Calu3 (cell line): ENCODE results near the gene MPZL1. TPM values are rescaled to one million over a fixed set of nuclear protein-coding genes. Genes with fewer than 3 reads are reported as not detected.

Source experiments
- BruUV-seq: library from RNA; stranded (reverse); fragments of 400-500 nt; replicated peaks from 2 replicates; lab custom pipeline; 2021; lab: Mats Ljungman, UMichigan
- CTCF ChIA-PET: fragments of 300-600 bp; sonication (Branson Sonifier 250); formaldehyde crosslinking; loops from one replicate; lab custom pipeline; 2022; ENCODE audit warnings: antibody characterized with exemption; lab: Charles Lee
- DNase-seq: peaks from one replicate; pipeline ENCODE4 v3.0.0; 2022
- H3K27ac Mint-ChIP-seq: one replicate; pipeline ENCODE4 v1.8.0; 2022; ENCODE audit warnings: mixed read lengths; ENCODE audit not compliant: unreplicated experiment
- H3K27me3 Mint-ChIP-seq: one replicate; pipeline ENCODE4 v1.8.0; 2022; ENCODE audit warnings: mixed read lengths; ENCODE audit not compliant: unreplicated experiment
- H3K36me3 Mint-ChIP-seq: one replicate; pipeline ENCODE4 v1.8.0; 2022; ENCODE audit warnings: mild to moderate bottlenecking, moderate library complexity, mixed read lengths; ENCODE audit not compliant: insufficient read depth, unreplicated experiment
- H3K4me1 Mint-ChIP-seq: one replicate; pipeline ENCODE4 v1.8.0; 2022; ENCODE audit warnings: mild to moderate bottlenecking, low read depth, mixed read lengths; ENCODE audit not compliant: unreplicated experiment
- H3K4me3 Mint-ChIP-seq: one replicate; pipeline ENCODE4 v1.8.0; 2022; ENCODE audit warnings: mild to moderate bottlenecking, low read depth, moderate library complexity, mixed read lengths; ENCODE audit not compliant: unreplicated experiment
- H3K9me3 Mint-ChIP-seq: one replicate; pipeline ENCODE4 v1.8.0; 2022; ENCODE audit warnings: low read depth, mixed read lengths; ENCODE audit not compliant: unreplicated experiment
- CTCF ChIP-seq: fragments of 200-600 bp; IDR thresholded peaks from one replicate; pipeline ENCODE4 v1.8.0; 2022; ENCODE audit warnings: antibody characterized with exemption; ENCODE audit not compliant: unreplicated experiment
- intact Hi-C: fragments of 100-400 bp; cut with micrococcal nuclease; formaldehyde crosslinking; loops from one replicate; pipeline ENCODE4 v1.10.0; 2022; ENCODE audit not compliant: unreplicated experiment
- total RNA-seq: library from RNA; stranded (reverse); gene quantifications from 2 replicates; pipeline ENCODE4 v1.2.3, GENCODE V29; 2022

The MPZL1 gene
- total RNA-seq, 1 experiment from 2014 or later: 139 TPM

- DNase-seq: no peak
- CTCF ChIA-PET: no interaction called here
- no TSS peak for BruUV-seq
- no peak overlapping the region for H3K4me3 Mint-ChIP-seq
- no peak for TF ChIP-seq CTCF
- H3K27me3 Mint-ChIP-seq: no peaks in the 10 kb centered on the region
- no peak overlapping the region for H3K27ac Mint-ChIP-seq
- intact Hi-C loops: no loop called here
- no peaks in the 10 kb centered on the region for H3K9me3 Mint-ChIP-seq
- H3K36me3 Mint-ChIP-seq: no peaks in the 10 kb centered on the region
- H3K4me1 Mint-ChIP-seq: peaks cover 35% of the 10 kb centered on the region
These were observed 23.1 kb downstream of the MPZL1 start for GRCh38 chr1:167744901-167745300.

GRCh38 chr1:167746013-167746672 lies 24.4 kb downstream of the MPZL1 start:
- no peaks in the 10 kb centered on the region for H3K27me3 Mint-ChIP-seq
- H3K4me1 Mint-ChIP-seq: peaks cover 23% of the 10 kb centered on the region
- H3K36me3 Mint-ChIP-seq: no peaks in the 10 kb centered on the region
- no peak overlapping the region for H3K4me3 Mint-ChIP-seq
- CTCF ChIA-PET: no interaction called here
- no TSS peak for BruUV-seq
- DNase-seq: no peak
- intact Hi-C loops: no loop called here
- TF ChIP-seq CTCF: no peak
- no peak overlapping the region for H3K27ac Mint-ChIP-seq
- H3K9me3 Mint-ChIP-seq: no peaks in the 10 kb centered on the region

DNA sequence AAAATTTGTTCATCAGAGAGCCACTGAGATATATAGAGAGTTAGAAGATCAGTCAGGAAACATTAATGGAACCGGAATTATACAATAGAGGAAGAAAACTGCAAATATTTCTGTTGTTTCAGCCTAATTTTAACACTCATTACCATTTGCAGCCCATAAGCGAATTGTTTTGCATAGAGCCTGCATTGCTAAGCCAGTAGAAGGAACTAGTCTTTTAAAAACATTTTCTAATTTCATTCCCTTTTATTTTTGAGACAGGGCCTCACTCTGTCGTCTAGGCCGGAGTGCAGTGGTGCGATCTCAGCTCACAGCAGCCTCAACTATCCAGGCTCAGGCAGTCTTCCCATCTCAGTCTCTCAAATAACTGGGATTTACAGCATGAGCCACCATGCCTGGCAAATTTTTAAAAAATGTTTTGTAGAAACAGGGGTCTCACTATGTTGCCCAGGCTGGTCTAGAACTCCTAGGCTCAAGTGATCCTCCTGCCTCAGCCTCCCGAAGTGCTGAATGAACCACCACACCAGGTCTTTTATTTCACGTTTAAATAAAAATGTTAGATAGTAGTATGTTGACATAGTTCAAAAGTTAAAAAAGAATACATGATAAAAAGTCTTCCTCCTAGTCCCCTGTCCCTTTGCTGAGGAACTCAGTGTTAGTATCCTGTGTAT lies 25.3 kb downstream of the MPZL1 start:
- TF ChIP-seq CTCF: no peak
- Mint-ChIP-seq H3K4me1 (peaks cover 30% of the 10 kb centered on the region), H3K27me3 (no peaks in the 10 kb centered on the region), H3K36me3 (no peaks in the 10 kb centered on the region), H3K9me3 (no peaks in the 10 kb centered on the region), H3K4me3 (no peak overlapping the region), H3K27ac (no peak overlapping the region)
- no peak for DNase-seq
- intact Hi-C loops: no loop called here
- BruUV-seq: no TSS peak
- CTCF ChIA-PET: no interaction called here

- H3K4me1 Mint-ChIP-seq: peaks cover 30% of the 10 kb centered on the region
These were observed 26.2 kb downstream of the MPZL1 start for GRCh38 chr1:167747988-167748387.

More at GRCh38 chr1:167747988-167748387, 26.2 kb downstream of the MPZL1 start:
- TF ChIP-seq CTCF: no peak
- no TSS peak for BruUV-seq
- DNase-seq: no peak
- H3K27me3 Mint-ChIP-seq: no peaks in the 10 kb centered on the region
- H3K27ac Mint-ChIP-seq: no peak overlapping the region
- H3K9me3 Mint-ChIP-seq: no peaks in the 10 kb centered on the region
- intact Hi-C loops: no loop called here
- CTCF ChIA-PET: no interaction called here
- H3K36me3 Mint-ChIP-seq: no peaks in the 10 kb centered on the region
- H3K4me3 Mint-ChIP-seq: no peak overlapping the region
